DOHH2 (cell line): ENCODE data around the gene FAF2.

Source experiments
- CTCF ChIP-seq: fragments of 200-600 bp; sonication (generic); IDR thresholded peaks from one replicate; pipeline ENCODE4 v1.5.1; 2014; ENCODE audit warnings: antibody characterized with exemption, mild to moderate bottlenecking, low read depth, low read length; ENCODE audit not compliant: poor library complexity, severe bottlenecking
- EZH2phosphoT487 ChIP-seq: fragments of 200-600 bp; sonication (generic); IDR thresholded peaks from 2 replicates; pipeline ENCODE4 v1.6.1; 2017; ENCODE audit warnings: borderline replicate concordance, mild to moderate bottlenecking, antibody characterized with exemption, low read length, moderate library complexity, mixed read lengths

GRCh38 chr5:176491901-176492300 is 43.7 kb downstream of the FAF2 start:
- TF ChIP-seq EZH2phosphoT487: no peak
- no peak for TF ChIP-seq CTCF
